GM12878 (cell line): ENCODE results near the gene SSH3. TPM values are rescaled to one million over a fixed set of nuclear protein-coding genes. Genes with fewer than 3 reads are reported as not detected.

Experiments used
- ATAC-seq: fragments of 200-7000 bp; cut with Tn5 transposase; 3 replicates; pipeline ENCODE4 v1.9.1; 2020; ENCODE audit warnings: mild to moderate bottlenecking, moderate library complexity
- BruUV-seq: library from RNA; stranded (reverse); fragments of 400-500 nt; replicated peaks from 2 replicates; lab custom pipeline; 2021; lab: Mats Ljungman, UMichigan
- CTCF ChIA-PET: fragments of 300-600 bp; sonication (Branson Sonifier 250); formaldehyde crosslinking; extraction: SDS; loops from one replicate; lab custom pipeline; 2021; ENCODE audit warnings: inconsistent platforms; lab: Yijun Ruan, JAX
- POLR2A ChIA-PET: fragments of 350-600 bp; formaldehyde crosslinking; extraction: SDS; loops from one replicate; lab custom pipeline; 2021; ENCODE audit warnings: inconsistent platforms; lab: Charles Lee
- RAD21 ChIA-PET: fragments of 300-600 bp; sonication (Branson Sonifier 250); formaldehyde crosslinking; loops from one replicate; lab custom pipeline; 2023; ENCODE audit warnings: antibody characterized with exemption; ENCODE audit not compliant: unreplicated experiment; lab: Charles Lee
- SMC1A ChIA-PET: fragments of 300-600 bp; sonication (Branson Sonifier 250); formaldehyde crosslinking; loops from one replicate; lab custom pipeline; 2023; ENCODE audit not compliant: unreplicated experiment, uncharacterized antibody; lab: Charles Lee
- DNase-seq: peaks from one replicate; pipeline ENCODE4 v3.0.0-alpha.2; 2011; ENCODE audit warnings: low read depth, low spot score
- FAIRE-seq: peaks from 3 replicates; lab custom pipeline; 2011; peaks lifted over from hg19 to GRCh38; lab: Jason Lieb, UNC
- H2AFZ ChIP-seq: 2 replicates; pipeline ENCODE4 v1.6.0; 2011; ENCODE audit warnings: low read depth, low read length, control low read depth; ENCODE audit not compliant: control insufficient read depth
- H3K27ac ChIP-seq: 2 replicates; pipeline ENCODE4 v1.5.1; 2011; ENCODE audit warnings: control low read depth; ENCODE audit not compliant: control insufficient read depth, insufficient read depth
- H3K27me3 ChIP-seq, 2 experiments: replicated peaks in 1 of 2; 2 replicates each; pipeline versions ENCODE4 v1.6.0 to v1.6.1; 2011; ENCODE audit warnings: low read length in 1 of 2; ENCODE audit not compliant: control insufficient read depth in 2 of 2, insufficient read depth in 2 of 2
- H3K36me3 ChIP-seq, 2 experiments: 2 replicates each; pipeline ENCODE4 v1.5.1; 2011; ENCODE audit warnings: low read length in 1 of 2; ENCODE audit not compliant: control insufficient read depth in 2 of 2, insufficient read depth in 2 of 2
- H3K4me1 ChIP-seq: 2 replicates; pipeline ENCODE4 v1.6.1; 2011; ENCODE audit warnings: mild to moderate bottlenecking, low read length, moderate library complexity, mixed read lengths; ENCODE audit not compliant: control insufficient read depth, insufficient read depth
- H3K4me2 ChIP-seq: 2 replicates; pipeline ENCODE4 v1.6.0; 2011; ENCODE audit warnings: control low read depth; ENCODE audit not compliant: control insufficient read depth, insufficient read depth
- H3K4me3 ChIP-seq: fragments of 200-600 bp; sonication (generic); 2 replicates; pipeline ENCODE4 v1.5.1; 2016
- H3K79me2 ChIP-seq: 2 replicates; pipeline ENCODE4 v1.6.0; 2011; ENCODE audit warnings: low read length; ENCODE audit not compliant: control insufficient read depth, insufficient read depth
- H3K9ac ChIP-seq: 2 replicates; pipeline ENCODE4 v1.8.0; 2011; ENCODE audit warnings: low read length, control low read depth, mixed read lengths; ENCODE audit not compliant: control insufficient read depth, insufficient read depth
- H3K9me3 ChIP-seq: replicated peaks from 3 replicates; pipeline ENCODE4 v1.5.1; 2011; ENCODE audit warnings: mild to moderate bottlenecking, low read length; ENCODE audit not compliant: control insufficient read depth, insufficient read depth
- H4K20me1 ChIP-seq: 2 replicates; pipeline ENCODE4 v1.6.0; 2011; ENCODE audit not compliant: control insufficient read depth, insufficient read depth
- CREB1 ChIP-seq: IDR thresholded peaks from 2 replicates; pipeline ENCODE4 v1.6.1; 2012; ENCODE audit warnings: low read depth, mild to moderate bottlenecking, inconsistent platforms
- E2F8 ChIP-seq: fragments of 450-650 bp; IDR thresholded peaks from 2 replicates; pipeline ENCODE4 v1.6.1; 2018; ENCODE audit warnings: mild to moderate bottlenecking, low read depth, moderate library complexity; ENCODE audit not compliant: partially characterized antibody
- MYB ChIP-seq: fragments of 150-350 bp; IDR thresholded peaks from 2 replicates; pipeline ENCODE4 v1.6.1; 2014; ENCODE audit warnings: mild to moderate bottlenecking, low read depth, low read length, borderline replicate concordance
- SMAD5 ChIP-seq: IDR thresholded peaks from 2 replicates; pipeline ENCODE4 v1.6.1; 2016; ENCODE audit warnings: antibody characterized with exemption, low read depth
- SREBF1 ChIP-seq: IDR thresholded peaks from 2 replicates; pipeline ENCODE4 v1.6.1; 2012; ENCODE audit warnings: mild to moderate bottlenecking, low read length
- WGBS: methylation state at CpG from one replicate; pipeline ENCODE4 v1.1.6; 2016; ENCODE audit warnings: low lambda C conversion rate; ENCODE audit not compliant: insufficient replicate concordance, insufficient coverage; ENCODE audit errors: missing lambda C conversion rate; 5-methylcytosine and 5-hydroxymethylcytosine counted together
- in situ Hi-C: fragments of 300-500 bp; cut with MboI; formaldehyde crosslinking; loops from 9 replicates; pipeline ENCODE4 v1.14.3; 2018; ENCODE audit warnings: mixed read lengths
- intact Hi-C: fragments of 100-400 bp; cut with micrococcal nuclease; formaldehyde crosslinking; loops from one replicate; pipeline ENCODE4 v1.14.2; 2022; ENCODE audit not compliant: unreplicated experiment
- polyA plus RNA-seq, 11 experiments: library from polyadenylated mRNA; depleted of rRNA in 4 of 11; unstranded in 6 of 11; stranded (reverse) in 5 of 11; fragments of >200 nt; fragmentation: Nextera tagmentation in 4 of 11; fragmentation: Illumina TruSeq in 1 of 11; extraction: Ambion mirVana in 4 of 11; extraction: Trizol in 1 of 11; gene quantifications; 1 replicate in 1 of 11; 2 replicates in 10 of 11; pipeline versions ENCODE4 v1.2.1 to v1.2.3, GENCODE V29; 2011 to 2016; ENCODE audit warnings: inconsistent platforms in 2 of 11, missing spikeins in 2 of 11, low read depth in 1 of 11
- total RNA-seq, 4 experiments: library from RNA; depleted of rRNA in 3 of 4; stranded (reverse); fragments of >200 nt in 3 of 4; fragmentation: Illumina TruSeq in 1 of 4; extraction: Trizol in 1 of 4; gene quantifications; 2 replicates each; pipeline versions ENCODE4 v1.2.1 to v1.2.3, GENCODE V29; 2013 to 2021
- TF ChIP-seq, protein P1 (sequence below): IDR thresholded peaks from 2 replicates; pipeline ENCODE4 v1.6.1; 2012; ENCODE audit warnings: low read length, inconsistent platforms

The SSH3 gene
- total and polyA plus RNA-seq, 10 of the 15 experiments (the other 5 are each of a cell fraction or from before 2014, with no cell fraction given) = 0.05 to 0.83 (median 0.28) TPM; not detected in 3

GRCh38 chr11:67355023-67355793, 51.9 kb downstream of the SSH3 start:
- Histone ChIP-seq H3K4me3 (peak overlapping the region; percentile 20; the same call in 1 of the 2 replicates), H3K27ac (peak overlapping the region; percentile 99), H3K9ac (peak overlapping the region; percentile 71), H3K79me2 (peaks cover 19% of the 10 kb centered on the region), H4K20me1 (no peaks in the 10 kb centered on the region), H3K4me2 (peak overlapping the region; percentile 85), H2AFZ (no peak overlapping the region), H3K9me3 (no peaks in the 10 kb centered on the region), H3K27me3 (no peaks in the 10 kb centered on the region; a peak in 1 of 4 replicates), H3K36me3 (no peaks in the 10 kb centered on the region), H3K4me1 (peaks cover 44% of the 10 kb centered on the region)
- SMC1A ChIA-PET = interaction anchor here (1.0 to 15.8 kb wide), 8 partner anchors 10 to 77 kb away, joined by 3 to 646 read pairs (median 6); partner anchors contain the start of genes CLCF1, PPP1CA and RAD9A
- intact Hi-C loops (no loop called here), in situ Hi-C loops (no loop called here)
- POLR2A ChIA-PET = interaction anchor here (0.5 to 11.4 kb wide), 14 partner anchors 10 to 133 kb away, joined by 3 to 183 read pairs (median 14); partner anchors contain the start of genes PPP1CA, PTPRCAP, RAD9A and TBC1D10C
- CTCF ChIA-PET = interaction anchor here (0.9 to 26.2 kb wide), 9 partner anchors 10 to 228 kb away, joined by 3 to 1301 read pairs (median 7); partner anchors contain the start of genes CLCF1, GSTP1, PPP1CA and RAD9A
- DNase-seq (no peak), FAIRE-seq (no peak), ATAC-seq (no peak)
- 83% methylated on average over 11 of the region's 11 CpGs for WGBS
- no peak for TF ChIP-seq SREBF1
- RAD21 ChIA-PET = interaction anchor here (0.5 to 10.1 kb wide), 12 partner anchors 10 to 227 kb away, joined by 4 to 525 read pairs (median 22); partner anchors contain the start of genes CLCF1, PPP1CA, PTPRCAP and RAD9A
- no TSS peak for BruUV-seq

GRCh38 chr11:67355794-67356386, 52.6 kb downstream of the SSH3 start:
- CTCF ChIA-PET = interaction anchor here (0.6 to 26.2 kb wide), 14 partner anchors 10 to 638 kb away, joined by 3 to 1301 read pairs (median 5); partner anchors contain the start of genes CLCF1, PPP1CA and RAD9A
- TF ChIP-seq CREB1 = no peak
- no peak for TF ChIP-seq MYB
- TF ChIP-seq, protein P1, sequence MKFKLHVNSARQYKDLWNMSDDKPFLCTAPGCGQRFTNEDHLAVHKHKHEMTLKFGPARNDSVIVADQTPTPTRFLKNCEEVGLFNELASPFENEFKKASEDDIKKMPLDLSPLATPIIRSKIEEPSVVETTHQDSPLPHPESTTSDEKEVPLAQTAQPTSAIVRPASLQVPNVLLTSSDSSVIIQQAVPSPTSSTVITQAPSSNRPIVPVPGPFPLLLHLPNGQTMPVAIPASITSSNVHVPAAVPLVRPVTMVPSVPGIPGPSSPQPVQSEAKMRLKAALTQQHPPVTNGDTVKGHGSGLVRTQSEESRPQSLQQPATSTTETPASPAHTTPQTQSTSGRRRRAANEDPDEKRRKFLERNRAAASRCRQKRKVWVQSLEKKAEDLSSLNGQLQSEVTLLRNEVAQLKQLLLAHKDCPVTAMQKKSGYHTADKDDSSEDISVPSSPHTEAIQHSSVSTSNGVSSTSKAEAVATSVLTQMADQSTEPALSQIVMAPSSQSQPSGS = no peak
- TF ChIP-seq SMAD5 = no peak
- TF ChIP-seq E2F8 = no peak

More at GRCh38 chr11:67355794-67356386, 52.6 kb downstream of the SSH3 start:
- 37% methylated on average over 4 of the region's 4 CpGs for WGBS
- POLR2A ChIA-PET = interaction anchor here (0.5 to 11.4 kb wide), 13 partner anchors 10 to 133 kb away, joined by 3 to 183 read pairs (median 8); partner anchors contain the start of genes PPP1CA, RAD9A and TBC1D10C
- no peaks in the 10 kb centered on the region for H3K9me3 ChIP-seq
- ATAC-seq (no peak), FAIRE-seq (no peak), DNase-seq (no peak)
- 0 out of 2 replicates have a peak overlapping the region, but pooled peaks have one; percentile 51 for H3K4me3 ChIP-seq
- intact Hi-C loops (loop anchor here (2.0 kb wide), 2 partner anchors 15 to 151 kb away; no protein-coding TSS in a partner anchor), in situ Hi-C loops (no loop called here)
- SMC1A ChIA-PET = interaction anchor here (0.8 to 15.8 kb wide), 10 partner anchors 11 to 304 kb away, joined by 3 to 646 read pairs (median 6); partner anchors contain the start of genes CLCF1, PPP1CA, RAD9A and TBC1D10C
- BruUV-seq = no TSS peak
- H3K9ac ChIP-seq = peak overlapping the region; percentile 65
- H3K4me2 ChIP-seq = peak overlapping the region; percentile 39; the same call in 1 of the 2 replicates
- no peak overlapping the region; the same call in 1 of the 2 replicates for H2AFZ ChIP-seq
- no peaks in the 10 kb centered on the region; a peak in 1 of 4 replicates for H3K27me3 ChIP-seq
- H3K36me3 ChIP-seq = no peaks in the 10 kb centered on the region
- peak overlapping the region; percentile 67 for H3K27ac ChIP-seq
- no peaks in the 10 kb centered on the region for H4K20me1 ChIP-seq
- peaks cover 19% of the 10 kb centered on the region for H3K79me2 ChIP-seq
- RAD21 ChIA-PET = interaction anchor here (0.6 to 10.1 kb wide), 15 partner anchors 11 to 227 kb away, joined by 3 to 525 read pairs (median 4); partner anchors contain the start of genes CLCF1, PPP1CA, PTPRCAP and RAD9A
- peaks cover 42% of the 10 kb centered on the region for H3K4me1 ChIP-seq
